Heart left ventricle (tissue), 16 donors: Measurements from ENCODE around the gene EVX1. TPM values are rescaled to one million over a fixed set of nuclear protein-coding genes. Genes with fewer than 3 reads are reported as not detected.
A peak's percentile ranks its signal among the peaks of the same experiment; 100 is the strongest.

Source experiments
- ATAC-seq, 4 donors: fragments of 200-7000 bp; cut with Tn5 transposase; one replicate each; pipeline ENCODE4 v1.9.1; 2020 to 2022; ENCODE audit warnings: moderate library complexity in 4 of 4, mild to moderate bottlenecking in 3 of 4, moderate number of reproducible peaks in 1 of 4
- DNase-seq, 5 donors: peaks; one replicate each; pipeline ENCODE4 v3.0.0-alpha.2; 2020
- H3K27ac ChIP-seq, 12 donors: fragments of 200-600 bp; sonication (generic) in 4 of 12; one replicate each; pipeline versions ENCODE4 v1.5.0 to v1.8.0; 2016 to 2022; ENCODE audit warnings: mild to moderate bottlenecking in 2 of 12
- H3K27me3 ChIP-seq, 9 donors: fragments of 200-600 bp; sonication (generic) in 2 of 9; one replicate each; pipeline versions ENCODE4 v1.5.1 to v1.8.0; 2016 to 2022; ENCODE audit warnings: mild to moderate bottlenecking in 3 of 9
- H3K36me3 ChIP-seq, 9 donors: fragments of 200-600 bp; sonication (generic) in 2 of 9; one replicate each; pipeline versions ENCODE4 v1.5.0 to v1.8.0; 2018 to 2022; ENCODE audit warnings: mild to moderate bottlenecking in 2 of 9
- H3K4me1 ChIP-seq, 12 donors: fragments of 200-600 bp; sonication (generic) in 4 of 12; one replicate each; pipeline versions ENCODE4 v1.5.0 to v1.8.0; 2016 to 2022; ENCODE audit warnings: mild to moderate bottlenecking in 3 of 12
- H3K4me3 ChIP-seq, 12 donors: fragments of 200-600 bp; sonication (generic) in 4 of 12; one replicate each; pipeline versions ENCODE4 v1.5.0 to v1.8.0; 2017 to 2022; ENCODE audit warnings: mild to moderate bottlenecking in 9 of 12, moderate library complexity in 4 of 12
- H3K9me3 ChIP-seq, 12 donors: fragments of 200-600 bp; sonication (generic) in 4 of 12; one replicate each; pipeline versions ENCODE4 v1.5.0 to v1.8.0; 2016 to 2022; ENCODE audit warnings: mild to moderate bottlenecking in 1 of 12
- CTCF ChIP-seq, 12 donors: fragments of 200-600 bp; sonication (generic) in 4 of 12; IDR thresholded peaks; one replicate each; pipeline versions ENCODE4 v1.5.0 to v1.8.0; 2018 to 2022; ENCODE audit warnings: antibody characterized with exemption in 12 of 12, mild to moderate bottlenecking in 5 of 12
- POLR2A ChIP-seq, 2 donors: fragments of 450-650 bp; IDR thresholded peaks; one replicate each; pipeline ENCODE4 v1.6.1; 2017; ENCODE audit warnings: antibody characterized with exemption in 2 of 2, mild to moderate bottlenecking in 2 of 2, moderate library complexity in 2 of 2
- WGBS, 4 donors: extraction: QIAGEN DNeasy Blood & Tissue Kit in 2 of 4; methylation state at CpG; one replicate each; pipeline versions ENCODE4 v1.1.5 to v1.1.7; 2013 to 2018; 5-methylcytosine and 5-hydroxymethylcytosine counted together
- intact Hi-C, 10 donors: fragments of 100-400 bp; cut with DNase I; formaldehyde crosslinking; loops; one replicate each; pipeline versions ENCODE4 v1.11.1 to v1.14.2; 2022
- polyA plus RNA-seq, 2 donors: library from polyadenylated mRNA; stranded (reverse); fragments of 200-250 nt; gene quantifications; one replicate each; pipeline ENCODE4 v1.2.3, GENCODE V29; 2013
- total RNA-seq, 9 donors: library from RNA; depleted of rRNA in 2 of 9; stranded (reverse); fragments of >200 nt in 2 of 9; fragmentation: NEBNext Ultra II Directional in 3 of 9; extraction: Animal tissue kit (Norgen Biotek cat#: 25700) in 3 of 9; gene quantifications; one replicate each; pipeline versions ENCODE4 v1.1.0 to v1.2.4, GENCODE V29; 2016 to 2023
- donor health status: ischemic (EF 13 %, LVEDD 7.1; RV severe dilation, severe dysfunction).
- donor health status: healthy with polysubstance abuse.
- donor health status: DM: no; HTN: yes; CAD: no.
- donor health status: DM: no; HTN: no; CAD: no.
- donor health status: ischemic (EF 25% LVEDD 6.9; RV normal size, moderate dysfunction).
- donor health status: ischemic (EF 25% LVEDD 5.7; RV mildly dilated, moderate dysfunction).
- donor health status: healthy.
- donor health status: DM: yes; HTN: yes; CAD: no.
- donor health status: ischemic (EF 35%, LVEDD 5.7; RV mildly dilated, moderate dysfunction).
- donor health status: nonischemic (EF 11% LVEDD 7.7; RV severe dilation, severe dysfunction).
- donor health status: DM: yes; HTN: yes; CAD: no.
- donor health status: PGD.
- donor health status: ischemic (EF 29% LVEDD 5.4; RV normal size, mild dysfunction).
- donor health status: nonischemic (EF 23%, LVEDD 6.1; RV moderate dilation, normal function).

Gene EVX1
- total and polyA plus RNA-seq, 11 donors = not detected

GRCh38 chr7:27248427-27248806 lies 5.8 kb downstream of the EVX1 start:
- intact Hi-C loops = no loop called here
- DNase-seq (no peak), ATAC-seq (no peak)
- peaks cover 0 to 35% (median 16%) of the 10 kb centered on the region in 12 donors for H3K4me1 ChIP-seq
- H3K27me3 ChIP-seq = peaks cover 82 to 100% (median 98%) of the 10 kb centered on the region in 9 donors
- H3K4me3 ChIP-seq = no peak overlapping the region
- no peak overlapping the region for H3K27ac ChIP-seq
- TF ChIP-seq CTCF (IDR thresholded peaks at IDR 0.05) = no peak
- TF ChIP-seq POLR2A (IDR thresholded peaks at IDR 0.05) = no peak
- no peaks in the 10 kb centered on the region for H3K36me3 ChIP-seq
- 49 to 57% (median 54%) methylated on average over 3 of the region's 3 CpGs for WGBS, 4 donors
- H3K9me3 ChIP-seq = no peaks in the 10 kb centered on the region

- Histone ChIP-seq H3K36me3 (no peaks in the 10 kb centered on the region), H3K27me3 (peaks cover 75 to 100% (median 98%) of the 10 kb centered on the region in 9 donors), H3K9me3 (no peaks in the 10 kb centered on the region), H3K4me1 (peaks cover 0 to 32% (median 14%) of the 10 kb centered on the region in 12 donors), H3K4me3 (no peak overlapping the region), H3K27ac (no peak overlapping the region)
- ATAC-seq = no peak
- WGBS, 4 donors = 7 to 10% (median 8%) methylated on average over 22 to 23 of the region's 23 CpGs
- TF ChIP-seq CTCF (IDR thresholded peaks at IDR 0.05) (no peak), POLR2A (IDR thresholded peaks at IDR 0.05) (no peak)
- intact Hi-C loops = no loop called here
- no peak for DNase-seq
These were observed 6.5 kb downstream of the EVX1 start for GRCh38 chr7:27248911-27249723.

- WGBS, 4 donors = 10 to 15% (median 14%) methylated on average over 19 of the region's 19 CpGs
- Histone ChIP-seq H3K36me3 (no peaks in the 10 kb centered on the region), H3K27ac (no peak overlapping the region), H3K9me3 (no peaks in the 10 kb centered on the region), H3K4me1 (peaks cover 0 to 29% (median 13%) of the 10 kb centered on the region in 12 donors), H3K4me3 (no peak overlapping the region), H3K27me3 (peaks cover 68 to 100% (median 94%) of the 10 kb centered on the region in 9 donors)
- no peak for TF ChIP-seq POLR2A (IDR thresholded peaks at IDR 0.05)
- TF ChIP-seq CTCF (IDR thresholded peaks at IDR 0.05) = no peak
- ATAC-seq (no peak), DNase-seq (no peak)
- intact Hi-C loops = no loop called here
These were observed 7.3 kb downstream of the EVX1 start for GRCh38 chr7:27249724-27250556.

- H3K4me1 ChIP-seq = peaks cover 0 to 22% (median 10%) of the 10 kb centered on the region in 12 donors
- TF ChIP-seq POLR2A (IDR thresholded peaks at IDR 0.05) (no peak), CTCF (IDR thresholded peaks at IDR 0.05) (no peak)
- peaks cover 64 to 98% (median 87%) of the 10 kb centered on the region in 9 donors for H3K27me3 ChIP-seq
- ATAC-seq = no peak
- H3K4me3 ChIP-seq = peak overlapping the region in 1 of 12 donors; percentile 20
- H3K9me3 ChIP-seq = no peaks in the 10 kb centered on the region
- intact Hi-C loops = no loop called here
- 10 to 17% (median 13%) methylated on average over 6 of the region's 6 CpGs for WGBS, 4 donors
- no peak for DNase-seq
- no peak overlapping the region for H3K27ac ChIP-seq
- no peaks in the 10 kb centered on the region for H3K36me3 ChIP-seq
These were observed 8.0 kb downstream of the EVX1 start for GRCh38 chr7:27250557-27251070.
